ENCODE results near the gene INPP5A.
"Not testable (repeated sequence)": the region's sequence is repeated elsewhere in the genome, so short reads cannot be mapped to it uniquely, and the experiment has no call there.

GRCh38 chr10:132792099-132792498, 254.5 kb downstream of the INPP5A start:
- TF ChIP-seq CTCF (conservative IDR thresholded peaks at IDR 0.05); ZFX (IDR thresholded peaks at IDR 0.05): not testable (repeated sequence)
